SIG-M5 (cell line): ENCODE measurements around the gene LUZP2.

Experiments used
- DNase-seq: peaks from one replicate; lab custom pipeline; 2025; lab: John Stamatoyannopoulos, UW

Gene LUZP2

GRCh38 chr11:24567380-24567779, 70.5 kb downstream of the LUZP2 start:
- no peak for DNase-seq

GRCh38 chr11:24572376-24572775, 75.5 kb downstream of the LUZP2 start:
- DNase-seq: no peak

- DNase-seq: no peak
Observed at GRCh38 chr11:24574461-24574860, 77.6 kb downstream of the LUZP2 start.

GRCh38 chr11:24575392-24575791, 78.5 kb downstream of the LUZP2 start:
- DNase-seq: no peak

GRCh38 chr11:24585192-24585591, 88.3 kb downstream of the LUZP2 start:
- DNase-seq: no peak

GRCh38 chr11:24587635-24588034, 90.8 kb downstream of the LUZP2 start:
- no peak for DNase-seq

GRCh38 chr11:24588081-24588480, 91.2 kb downstream of the LUZP2 start:
- no peak for DNase-seq

- DNase-seq: no peak
Observed at GRCh38 chr11:24589064-24589463, 92.2 kb downstream of the LUZP2 start.

GRCh38 chr11:24591283-24591682, 94.4 kb downstream of the LUZP2 start:
- DNase-seq: no peak

- no peak for DNase-seq
Observed at GRCh38 chr11:24592360-24592759, 95.5 kb downstream of the LUZP2 start.

GRCh38 chr11:24593332-24593731, 96.5 kb downstream of the LUZP2 start:
- no peak for DNase-seq

GRCh38 chr11:24594401-24594800, 97.5 kb downstream of the LUZP2 start:
- DNase-seq: no peak

GRCh38 chr11:24598641-24599040, 101.8 kb downstream of the LUZP2 start:
- DNase-seq: no peak

GRCh38 chr11:24609192-24610119, 112.6 kb downstream of the LUZP2 start:
- DNase-seq: no peak

- DNase-seq: no peak
Observed at GRCh38 chr11:24615451-24616160, 118.8 kb downstream of the LUZP2 start.

GRCh38 chr11:24617856-24618255, 121.0 kb downstream of the LUZP2 start:
- DNase-seq: no peak

- no peak for DNase-seq
Observed at GRCh38 chr11:24619900-24620299, 123.0 kb downstream of the LUZP2 start.

- no peak for DNase-seq
Observed at GRCh38 chr11:24622262-24622661, 125.4 kb downstream of the LUZP2 start.

GRCh38 chr11:24623121-24623520, 126.3 kb downstream of the LUZP2 start:
- DNase-seq: no peak

- no peak for DNase-seq
Observed at GRCh38 chr11:24624432-24624831, 127.6 kb downstream of the LUZP2 start.

- DNase-seq: no peak
Observed at GRCh38 chr11:24625975-24626374, 129.1 kb downstream of the LUZP2 start.

GRCh38 chr11:24628224-24628776, 131.4 kb downstream of the LUZP2 start:
- DNase-seq: no peak

GRCh38 chr11:24634606-24635160, 137.8 kb downstream of the LUZP2 start:
- DNase-seq: no peak
